ENCODE results near the gene POLD3.

GRCh38 chr11:74593463-74593862 lies 1.1 kb downstream of the POLD3 start:
- no peak for TF ChIP-seq CTCF (IDR thresholded peaks at IDR 0.05 in 2 of 3, conservative IDR thresholded peaks at IDR 0.05 in 1 of 3; ENCODE audit: control insufficient read depth in 2 of 3, extremely low read depth in 1 of 3, insufficient read depth in 1 of 3, low read depth in 3 of 3, low read length in 3 of 3)
- no peak for TF ChIP-seq USF2 (IDR thresholded peaks at IDR 0.05; ENCODE audit: borderline replicate concordance, low read depth, low read length)
- TF ChIP-seq ZBTB11 (CRISPR knock-in tag; IDR thresholded peaks at IDR 0.05) = no peak
- no peak for TF ChIP-seq STAT1 (conservative IDR thresholded peaks at IDR 0.05)
- no peak for TF ChIP-seq POLR2A (IDR thresholded peaks at IDR 0.05; ENCODE audit: low read depth, low read length)
- no peak for TF ChIP-seq ELK1 (IDR thresholded peaks at IDR 0.05; ENCODE audit: low read depth, low read length)
- no peak for TF ChIP-seq NKRF (conservative IDR thresholded peaks at IDR 0.05)
- no peak for TF ChIP-seq EZH2 (IDR thresholded peaks at IDR 0.05; ENCODE audit: borderline replicate concordance, control insufficient read depth, low read depth, low read length)
- no peak for TF ChIP-seq JUNB (IDR thresholded peaks at IDR 0.05)
- no peak for TF ChIP-seq CBFB (IDR thresholded peaks at IDR 0.05; ENCODE audit: low read depth)
- TF ChIP-seq RCOR1 (conservative IDR thresholded peaks at IDR 0.05; ENCODE audit: low read depth, low read length) = no peak
- no peak for TF ChIP-seq MTA3 (IDR thresholded peaks at IDR 0.05; ENCODE audit: borderline replicate concordance, low read length)
- no peak for TF ChIP-seq BHLHE40 (IDR thresholded peaks at IDR 0.05; ENCODE audit: borderline replicate concordance in 1 of 2, low read depth in 2 of 2, low read length in 1 of 2)
